DMS114 treated with DMSO at 0.1 percent for 48 hours (cell line): ENCODE results near the gene DOCK10.
"Not testable (repeated sequence)": the region's sequence is repeated elsewhere in the genome, so short reads cannot be mapped to it uniquely, and the experiment has no call there.

Source experiments
- DNase-seq: peaks from one replicate; lab custom pipeline; 2025; ENCODE audit not compliant: unreplicated experiment; lab: John Stamatoyannopoulos, UW

DOCK10 gene

DNA sequence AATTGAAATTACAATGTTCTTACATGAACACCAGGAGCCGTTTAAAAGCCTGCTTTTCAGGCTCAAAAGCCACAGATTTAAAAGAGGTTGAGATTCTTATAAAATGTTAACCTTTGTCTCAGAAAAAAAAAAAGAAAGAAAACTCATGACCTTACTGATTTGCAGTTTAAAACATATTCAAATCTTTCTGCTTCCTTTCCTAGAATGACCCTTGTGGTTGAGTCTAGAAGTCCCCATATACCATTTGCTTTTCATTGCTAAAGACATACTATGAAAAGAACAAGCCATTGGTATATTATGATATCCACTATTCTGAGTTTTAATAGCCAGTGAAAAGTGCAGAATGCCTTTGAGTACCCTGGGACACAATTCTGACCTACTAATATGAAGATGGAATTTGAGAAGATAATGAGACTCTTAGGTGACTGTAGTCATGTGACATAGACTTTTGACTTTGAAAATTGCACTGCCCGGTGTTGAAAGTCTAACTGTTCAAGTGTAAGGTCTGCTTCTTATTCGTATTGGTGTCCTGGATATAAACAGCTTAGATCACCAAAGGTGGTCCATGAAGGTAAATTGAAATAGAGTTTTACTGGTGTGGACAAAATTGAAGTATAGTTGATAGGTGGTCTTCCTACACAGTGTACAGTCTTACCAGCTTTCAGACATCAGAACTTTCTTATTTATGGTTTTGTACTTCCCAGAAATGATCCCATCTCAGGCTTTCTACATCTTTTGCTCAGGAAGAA is 117.0 kb downstream of the DOCK10 start:
- no peak for DNase-seq

GRCh38 chr2:224924631-224925030 is 117.6 kb downstream of the DOCK10 start:
- DNase-seq: no peak

DNA sequence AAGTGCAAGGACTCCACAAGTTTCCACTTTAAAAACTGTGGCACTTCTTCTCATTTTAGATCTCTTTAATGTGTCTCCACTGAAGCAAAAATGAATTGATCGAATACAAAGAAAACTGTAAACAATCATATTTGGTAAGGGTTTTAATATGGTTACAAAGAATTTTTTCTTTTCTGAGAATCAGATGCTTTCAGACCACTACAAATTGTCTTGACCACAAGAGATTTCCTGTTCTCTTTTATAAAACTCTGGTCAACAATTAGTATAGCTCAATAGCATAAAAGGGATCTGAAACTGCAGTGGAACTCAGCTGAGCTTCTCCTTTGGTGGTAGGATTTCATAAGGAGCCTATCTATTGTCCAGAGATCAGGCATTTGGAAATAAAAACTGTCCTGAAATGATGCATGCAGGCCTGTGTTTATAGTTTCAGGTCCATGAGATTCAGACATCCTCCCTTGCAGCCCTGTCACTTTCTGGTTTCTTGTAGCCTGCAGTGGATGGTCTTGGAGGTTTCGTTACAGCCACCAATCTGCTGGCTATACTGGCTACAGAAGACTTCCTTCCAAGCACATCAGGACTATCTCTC is 120.0 kb downstream of the DOCK10 start:
- DNase-seq: no peak

DNA sequence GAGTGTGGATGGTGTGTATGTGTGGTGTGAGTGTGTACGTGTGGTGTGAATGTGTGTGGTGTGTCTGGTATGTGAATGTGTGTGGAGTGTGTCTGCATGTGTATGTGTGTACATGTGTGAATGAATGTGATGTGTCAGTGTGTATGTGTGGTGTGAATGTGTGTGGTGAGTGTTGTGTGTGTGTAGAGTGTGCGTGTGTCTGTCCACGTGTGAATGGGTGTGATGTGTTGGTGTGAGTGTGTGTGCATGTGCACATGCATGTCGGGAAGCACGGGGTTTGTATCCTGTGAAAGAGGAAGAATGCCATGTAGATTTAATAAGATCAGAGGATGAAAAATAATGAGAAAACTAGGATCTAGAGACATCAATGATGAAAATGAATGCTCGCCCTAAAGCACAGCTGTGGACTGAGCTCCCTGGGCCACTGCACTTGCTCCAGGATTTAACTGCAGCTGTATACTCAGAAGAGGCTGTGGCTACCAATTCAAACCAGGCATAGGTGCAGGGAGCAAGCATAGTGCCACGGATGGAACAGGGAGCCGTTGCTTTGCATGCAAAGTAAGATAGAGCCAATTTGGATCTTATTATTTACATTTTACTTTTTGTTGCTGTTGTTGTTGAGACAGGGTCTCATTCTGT is 122.7 kb downstream of the DOCK10 start:
- no peak for DNase-seq

GRCh38 chr2:224918626-224919471 is 123.4 kb downstream of the DOCK10 start:
- DNase-seq: no peak

GRCh38 chr2:224917246-224917645 is 125.0 kb downstream of the DOCK10 start:
- DNase-seq: not testable (repeated sequence)

- DNase-seq: no peak
Observed at GRCh38 chr2:224915136-224915535, 127.1 kb downstream of the DOCK10 start.

DNA sequence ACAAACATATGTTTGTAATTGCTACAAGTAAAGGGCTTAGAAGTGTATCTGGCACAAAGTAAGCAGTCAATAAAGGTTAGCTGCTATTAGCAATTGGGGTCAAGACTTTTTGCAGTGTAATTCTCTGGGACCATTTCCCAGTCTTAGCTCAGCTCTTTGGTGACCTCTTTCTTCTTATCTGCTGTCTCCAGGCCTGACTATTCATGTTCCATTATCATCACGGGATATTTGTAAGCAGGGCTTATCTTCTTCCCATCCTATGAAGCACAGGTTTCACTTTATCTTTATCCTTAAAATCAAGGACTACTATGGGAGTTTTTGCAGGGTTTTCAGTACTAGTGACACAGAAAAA is 131.7 kb downstream of the DOCK10 start:
- no peak for DNase-seq

DNA sequence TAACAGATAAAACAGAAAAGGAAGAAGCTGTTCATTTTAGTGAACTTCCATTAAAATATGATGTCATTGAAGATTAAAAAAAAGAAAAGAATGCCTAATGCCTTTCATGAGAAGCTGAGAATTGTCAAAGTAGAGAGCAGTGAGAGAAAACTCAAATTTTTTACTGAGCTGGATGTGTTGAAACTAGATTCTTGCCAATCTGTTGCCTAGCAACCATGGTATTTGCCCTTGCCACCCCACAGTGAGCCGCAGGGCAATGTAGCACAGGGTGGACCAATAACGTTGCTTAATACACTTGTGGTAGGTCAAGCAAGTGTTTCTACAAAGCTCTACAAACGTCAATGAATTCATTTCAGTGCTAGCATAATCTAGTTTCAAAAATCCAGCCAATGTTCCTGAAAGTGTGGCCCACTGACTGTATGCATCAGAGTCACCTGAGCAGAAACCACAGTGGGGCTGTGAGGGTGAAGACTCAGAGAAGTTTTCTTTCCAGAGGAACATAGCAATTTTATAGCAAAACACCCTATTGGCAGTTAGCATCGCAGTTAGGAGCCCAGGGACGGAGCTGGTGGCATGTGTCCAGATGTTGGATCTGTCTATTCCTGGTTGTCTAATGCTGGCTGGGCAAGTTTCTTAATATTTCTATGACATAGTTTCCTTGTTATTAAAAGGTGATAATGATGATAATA is 132.2 kb downstream of the DOCK10 start:
- no peak for DNase-seq

DNA sequence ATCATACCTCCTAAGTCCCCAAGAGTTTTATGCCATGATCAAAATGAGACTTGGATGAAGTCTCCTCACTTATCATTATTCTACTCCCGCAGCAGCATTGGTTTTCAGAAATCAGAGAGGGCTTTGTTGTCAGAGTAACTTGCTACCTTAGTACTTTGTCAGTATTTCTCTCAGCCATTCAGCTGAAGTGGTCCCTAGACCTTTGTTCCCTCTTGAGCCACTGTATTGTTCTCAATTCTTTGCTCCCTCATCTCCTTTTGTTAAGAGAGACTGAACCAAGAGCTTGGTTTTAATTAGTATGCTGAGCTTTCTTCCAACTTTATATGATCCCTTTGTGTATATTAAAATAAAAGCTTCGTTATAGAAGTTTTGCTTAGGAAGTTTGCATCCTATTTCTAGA is 133.4 kb downstream of the DOCK10 start:
- DNase-seq: no peak

- no peak for DNase-seq
Observed at GRCh38 chr2:224904381-224904780, 137.9 kb downstream of the DOCK10 start.

DNA sequence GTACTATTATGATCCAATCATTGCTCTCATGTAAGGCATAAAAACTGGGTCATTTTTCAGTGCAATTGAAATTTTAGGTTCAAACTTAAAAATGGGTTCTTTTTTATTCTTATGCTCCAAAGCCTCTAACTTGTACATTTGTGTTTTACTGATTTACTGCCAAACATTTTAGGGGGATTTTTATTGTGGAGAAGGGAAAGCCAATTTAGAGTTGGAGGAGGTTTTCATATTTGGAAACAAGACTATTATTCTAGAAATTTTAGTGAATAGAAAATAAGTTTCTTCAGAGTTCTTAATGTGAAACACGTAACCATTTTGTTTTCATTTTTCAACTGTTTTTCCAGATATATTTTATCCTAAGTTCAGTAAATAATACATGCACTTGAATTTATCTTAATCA is 138.6 kb downstream of the DOCK10 start:
- DNase-seq: no peak

- no peak for DNase-seq
Observed at GRCh38 chr2:224901121-224901676, 141.1 kb downstream of the DOCK10 start.

DNA sequence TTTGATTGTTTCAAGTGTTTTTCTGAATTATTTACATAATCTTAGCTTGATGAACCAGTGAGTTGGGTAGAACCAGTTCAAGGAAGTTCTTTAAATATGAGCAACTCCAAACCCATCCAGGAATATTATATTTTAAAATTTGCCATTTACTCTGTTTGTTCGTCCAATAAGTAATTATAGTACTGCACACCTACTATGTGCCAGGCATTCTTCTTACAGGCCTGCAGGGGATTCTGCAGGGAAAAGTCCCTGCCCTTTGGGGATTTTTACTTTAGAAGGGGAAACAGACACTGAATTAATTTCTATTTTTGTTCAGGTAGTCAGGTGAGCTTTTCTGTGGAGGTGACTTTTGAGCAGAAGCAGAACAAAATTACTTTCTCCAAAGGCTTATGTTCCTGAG is 146.9 kb downstream of the DOCK10 start:
- no peak for DNase-seq

DNA sequence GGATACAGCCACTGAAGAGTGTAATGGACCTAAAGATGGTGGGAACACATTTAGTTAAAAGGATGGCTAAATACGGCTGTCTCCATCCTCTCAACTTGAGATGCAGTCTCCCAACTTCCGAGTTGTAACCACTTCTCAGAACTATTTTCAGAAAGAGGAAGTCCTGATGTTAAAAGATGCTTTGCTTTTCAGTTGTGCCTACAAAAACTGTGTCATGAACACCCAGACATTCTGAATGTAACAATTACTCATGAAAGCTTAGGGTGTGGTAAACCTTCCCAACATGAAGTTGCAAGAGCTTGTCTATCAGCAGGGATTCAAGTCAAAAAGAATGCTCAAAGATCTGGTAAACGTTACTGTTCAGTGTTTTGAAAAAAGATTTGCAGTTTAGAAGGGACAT is 147.9 kb downstream of the DOCK10 start:
- no peak for DNase-seq

DNA sequence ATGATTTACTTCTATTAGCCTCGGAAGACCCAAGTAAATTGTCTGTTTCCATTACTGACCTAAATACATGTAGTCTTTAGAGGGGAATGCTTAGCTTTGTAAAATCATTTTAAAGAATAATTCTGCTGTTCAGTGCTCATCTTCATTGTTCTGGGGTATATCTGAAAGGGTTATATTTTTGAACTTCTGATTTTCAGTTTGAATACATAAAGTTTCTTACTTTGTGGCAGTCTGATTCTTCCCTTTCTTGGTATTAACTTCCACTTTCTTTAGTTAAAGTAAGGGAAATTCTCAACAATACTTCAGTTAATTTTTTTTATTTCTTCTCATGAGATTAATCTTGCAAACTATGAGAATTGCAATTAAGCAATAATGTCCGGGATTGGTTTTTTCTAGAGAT is 148.4 kb downstream of the DOCK10 start:
- no peak for DNase-seq

GRCh38 chr2:224892574-224893204 is 149.6 kb downstream of the DOCK10 start:
- DNase-seq: no peak

DNA sequence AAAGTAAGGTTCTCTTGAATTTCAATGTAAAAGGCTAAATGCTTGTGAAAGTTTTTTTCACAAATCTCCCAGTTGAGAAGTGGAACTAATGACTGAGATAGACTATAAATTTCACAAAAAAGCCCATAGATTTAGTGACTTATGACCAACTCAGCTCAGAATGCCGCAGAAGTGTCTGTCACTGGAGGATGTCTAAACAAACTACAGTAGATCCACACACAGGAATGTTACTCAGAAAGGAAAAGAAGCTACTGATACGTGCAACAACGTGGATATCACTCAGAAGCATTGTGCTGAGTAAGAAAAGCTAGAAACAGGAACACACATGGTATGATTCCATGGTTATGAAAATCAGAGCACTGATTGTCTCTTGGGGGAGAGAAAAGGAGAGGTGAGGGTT is 151.9 kb downstream of the DOCK10 start:
- no peak for DNase-seq

DNA sequence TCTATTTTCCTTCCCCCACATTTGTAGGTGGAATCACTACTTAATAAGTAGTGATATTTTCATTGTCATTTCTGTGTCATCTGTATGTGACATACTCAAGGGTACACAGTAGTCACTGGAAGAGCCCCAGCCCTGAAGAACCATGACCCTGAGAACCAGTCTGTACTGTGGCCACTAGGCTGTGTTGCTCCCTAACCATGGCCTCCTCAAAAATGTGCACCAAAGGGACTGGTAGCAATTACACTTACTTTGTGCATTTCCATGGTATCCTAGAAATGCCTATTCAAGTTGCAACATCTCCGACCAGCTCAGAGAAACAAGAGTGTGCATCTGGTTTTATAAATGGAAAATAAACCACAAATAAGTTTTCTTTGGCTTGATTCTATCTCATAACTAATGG is 155.1 kb downstream of the DOCK10 start:
- DNase-seq: no peak

- DNase-seq: no peak
Observed at GRCh38 chr2:224885836-224886547, 156.3 kb downstream of the DOCK10 start.
